ENCODE data around the gene SMYD4.
"Not testable (repeated sequence)": the region's sequence is repeated elsewhere in the genome, so short reads cannot be mapped to it uniquely, and the experiment has no call there.

SMYD4 gene

GRCh38 chr17:1829592-1830257, at the start of gene SMYD4, which contains the start of gene RPA1:
TSS of gene SMYD4 (minus strand) at chr17:1829902. CDS start at chr17:1827994, 1,908 bp downstream.
TSS of gene RPA1 (plus strand) at chr17:1830005. CDS start at chr17:1830094, 89 bp downstream.
- in situ Hi-C loops (cut with HindIII; ENCODE audit: low sequenced_read_pairs), result loop anchor here (10.0 kb wide), 1 partner anchor 55 kb away; no protein-coding TSS in a partner anchor

GRCh38 chr17:1878419-1879121, 48.9 kb upstream of the SMYD4 start:
- in situ Hi-C loops (cut with HindIII; ENCODE audit: low sequenced_read_pairs), result no loop called here

GRCh38 chr17:1875597-1875996, 45.9 kb upstream of the SMYD4 start:
- in situ Hi-C loops (cut with HindIII; ENCODE audit: low sequenced_read_pairs), result no loop called here

GRCh38 chr17:1873418-1873817, 43.7 kb upstream of the SMYD4 start:
- in situ Hi-C loops (cut with HindIII; ENCODE audit: low sequenced_read_pairs), result no loop called here

GRCh38 chr17:1872976-1873375, 43.3 kb upstream of the SMYD4 start:
- in situ Hi-C loops (cut with HindIII; ENCODE audit: low sequenced_read_pairs), result no loop called here

GRCh38 chr17:1872254-1872653, 42.6 kb upstream of the SMYD4 start:
- in situ Hi-C loops (cut with HindIII; ENCODE audit: low sequenced_read_pairs), result no loop called here

- in situ Hi-C loops (cut with HindIII; ENCODE audit: low sequenced_read_pairs), result no loop called here
Observed at GRCh38 chr17:1871756-1872155, 42.1 kb upstream of the SMYD4 start.

- in situ Hi-C loops (cut with HindIII; ENCODE audit: low sequenced_read_pairs), result no loop called here
Observed at GRCh38 chr17:1870592-1870991, 40.9 kb upstream of the SMYD4 start.

GRCh38 chr17:1868090-1868489, 38.4 kb upstream of the SMYD4 start:
- in situ Hi-C loops (cut with HindIII; ENCODE audit: low sequenced_read_pairs), result loop anchor here (10.0 kb wide), 1 partner anchor 63 kb away; no protein-coding TSS in a partner anchor

- in situ Hi-C loops (cut with HindIII; ENCODE audit: low sequenced_read_pairs), result loop anchor here (10.0 kb wide), 1 partner anchor 63 kb away; no protein-coding TSS in a partner anchor
Observed at GRCh38 chr17:1867307-1867706, 37.6 kb upstream of the SMYD4 start.

GRCh38 chr17:1865252-1866037, 35.7 kb upstream of the SMYD4 start:
- in situ Hi-C loops (cut with HindIII; ENCODE audit: low sequenced_read_pairs), result loop anchor here (10.0 kb wide), 1 partner anchor 61 kb away; no protein-coding TSS in a partner anchor

GRCh38 chr17:1861391-1862010, 31.8 kb upstream of the SMYD4 start:
- in situ Hi-C loops (cut with HindIII; ENCODE audit: low sequenced_read_pairs), result loop anchor here (5.0 to 10.0 kb wide), 2 partner anchors 57 to 81 kb away; no protein-coding TSS in a partner anchor

- in situ Hi-C loops (cut with HindIII; ENCODE audit: low sequenced_read_pairs), result loop anchor here (5.0 to 10.0 kb wide), 2 partner anchors 56 to 81 kb away; no protein-coding TSS in a partner anchor
Observed at GRCh38 chr17:1860978-1861377, 31.3 kb upstream of the SMYD4 start.

GRCh38 chr17:1856462-1856861, 26.8 kb upstream of the SMYD4 start:
- in situ Hi-C loops (cut with HindIII; ENCODE audit: low sequenced_read_pairs), result not testable (repeated sequence)

GRCh38 chr17:1853698-1854097, 24.0 kb upstream of the SMYD4 start:
- in situ Hi-C loops (cut with HindIII; ENCODE audit: low sequenced_read_pairs), result no loop called here

GRCh38 chr17:1852327-1852726, 22.6 kb upstream of the SMYD4 start:
- in situ Hi-C loops (cut with HindIII; ENCODE audit: low sequenced_read_pairs), result no loop called here

GRCh38 chr17:1847191-1847590, 17.5 kb upstream of the SMYD4 start:
- in situ Hi-C loops (cut with HindIII; ENCODE audit: low sequenced_read_pairs), result loop anchor here (5.0 kb wide), 1 partner anchor 65 kb away; no protein-coding TSS in a partner anchor

- in situ Hi-C loops (cut with HindIII; ENCODE audit: low sequenced_read_pairs), result no loop called here
Observed at GRCh38 chr17:1843947-1844346, 14.2 kb upstream of the SMYD4 start.

GRCh38 chr17:1839516-1839915, 9.8 kb upstream of the SMYD4 start:
- in situ Hi-C loops (cut with HindIII; ENCODE audit: low sequenced_read_pairs), result no loop called here

GRCh38 chr17:1834380-1835149, 4.9 kb upstream of the SMYD4 start:
- in situ Hi-C loops (cut with HindIII; ENCODE audit: low sequenced_read_pairs), result no loop called here
